ENCODE data around the gene SND1.

Gene SND1

DNA sequence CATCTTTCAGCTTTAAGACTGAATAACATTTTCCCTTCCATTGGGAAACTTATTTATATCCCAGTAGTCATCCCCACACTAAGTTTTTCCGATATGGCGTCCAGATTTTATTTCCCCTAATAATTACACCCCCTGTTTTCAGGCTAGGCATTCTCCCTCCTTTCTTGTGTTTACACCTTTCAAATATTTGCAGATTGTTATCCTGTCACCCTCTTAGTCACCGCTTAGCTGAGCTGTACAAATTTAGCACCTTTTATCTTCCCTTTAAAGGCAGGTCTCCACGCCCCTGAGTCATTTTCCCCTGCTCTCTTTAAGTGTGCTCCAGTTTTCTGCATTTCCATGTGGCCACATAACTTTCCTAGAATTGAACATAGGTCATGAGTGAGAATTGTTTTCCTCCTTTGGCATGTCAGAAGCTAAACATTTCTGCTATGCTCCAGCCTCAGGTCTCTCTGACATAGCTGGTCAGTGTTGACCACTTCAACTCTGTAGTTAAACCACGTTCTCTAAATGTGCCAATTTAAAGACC is 331.9 kb downstream of the SND1 start:
- TF ChIP-seq TEAD4 (IDR thresholded peaks at IDR 0.05): no peak
- TF ChIP-seq EP300 (IDR thresholded peaks at IDR 0.05; ENCODE audit: borderline replicate concordance): no peak
- no peak for TF ChIP-seq TCF12 (IDR thresholded peaks at IDR 0.05; ENCODE audit: low read depth)
- TF ChIP-seq CREB1 (IDR thresholded peaks at IDR 0.05; ENCODE audit: low read depth): no peak
- TF ChIP-seq EGR1 (IDR thresholded peaks at IDR 0.05): no peak
- no peak for TF ChIP-seq ZBTB7A (IDR thresholded peaks at IDR 0.05; ENCODE audit: low read depth)
- TF ChIP-seq FOXM1 (IDR thresholded peaks at IDR 0.05; ENCODE audit: borderline replicate concordance, low read depth): no peak
- TF ChIP-seq YY1 (IDR thresholded peaks at IDR 0.05; ENCODE audit: low read depth): no peak
- TF ChIP-seq, protein P1, sequence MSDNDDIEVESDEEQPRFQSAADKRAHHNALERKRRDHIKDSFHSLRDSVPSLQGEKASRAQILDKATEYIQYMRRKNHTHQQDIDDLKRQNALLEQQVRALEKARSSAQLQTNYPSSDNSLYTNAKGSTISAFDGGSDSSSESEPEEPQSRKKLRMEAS (IDR thresholded peaks at IDR 0.05): no peak
- TF ChIP-seq TAF1 (IDR thresholded peaks at IDR 0.05; ENCODE audit: low read depth): no peak
- no peak for TF ChIP-seq NFIC (IDR thresholded peaks at IDR 0.05)
- TF ChIP-seq CEBPB (IDR thresholded peaks at IDR 0.05): no peak
- TF ChIP-seq, protein P2, sequence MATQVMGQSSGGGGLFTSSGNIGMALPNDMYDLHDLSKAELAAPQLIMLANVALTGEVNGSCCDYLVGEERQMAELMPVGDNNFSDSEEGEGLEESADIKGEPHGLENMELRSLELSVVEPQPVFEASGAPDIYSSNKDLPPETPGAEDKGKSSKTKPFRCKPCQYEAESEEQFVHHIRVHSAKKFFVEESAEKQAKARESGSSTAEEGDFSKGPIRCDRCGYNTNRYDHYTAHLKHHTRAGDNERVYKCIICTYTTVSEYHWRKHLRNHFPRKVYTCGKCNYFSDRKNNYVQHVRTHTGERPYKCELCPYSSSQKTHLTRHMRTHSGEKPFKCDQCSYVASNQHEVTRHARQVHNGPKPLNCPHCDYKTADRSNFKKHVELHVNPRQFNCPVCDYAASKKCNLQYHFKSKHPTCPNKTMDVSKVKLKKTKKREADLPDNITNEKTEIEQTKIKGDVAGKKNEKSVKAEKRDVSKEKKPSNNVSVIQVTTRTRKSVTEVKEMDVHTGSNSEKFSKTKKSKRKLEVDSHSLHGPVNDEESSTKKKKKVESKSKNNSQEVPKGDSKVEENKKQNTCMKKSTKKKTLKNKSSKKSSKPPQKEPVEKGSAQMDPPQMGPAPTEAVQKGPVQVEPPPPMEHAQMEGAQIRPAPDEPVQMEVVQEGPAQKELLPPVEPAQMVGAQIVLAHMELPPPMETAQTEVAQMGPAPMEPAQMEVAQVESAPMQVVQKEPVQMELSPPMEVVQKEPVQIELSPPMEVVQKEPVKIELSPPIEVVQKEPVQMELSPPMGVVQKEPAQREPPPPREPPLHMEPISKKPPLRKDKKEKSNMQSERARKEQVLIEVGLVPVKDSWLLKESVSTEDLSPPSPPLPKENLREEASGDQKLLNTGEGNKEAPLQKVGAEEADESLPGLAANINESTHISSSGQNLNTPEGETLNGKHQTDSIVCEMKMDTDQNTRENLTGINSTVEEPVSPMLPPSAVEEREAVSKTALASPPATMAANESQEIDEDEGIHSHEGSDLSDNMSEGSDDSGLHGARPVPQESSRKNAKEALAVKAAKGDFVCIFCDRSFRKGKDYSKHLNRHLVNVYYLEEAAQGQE (IDR thresholded peaks at IDR 0.05; ENCODE audit: low read depth): no peak

DNA sequence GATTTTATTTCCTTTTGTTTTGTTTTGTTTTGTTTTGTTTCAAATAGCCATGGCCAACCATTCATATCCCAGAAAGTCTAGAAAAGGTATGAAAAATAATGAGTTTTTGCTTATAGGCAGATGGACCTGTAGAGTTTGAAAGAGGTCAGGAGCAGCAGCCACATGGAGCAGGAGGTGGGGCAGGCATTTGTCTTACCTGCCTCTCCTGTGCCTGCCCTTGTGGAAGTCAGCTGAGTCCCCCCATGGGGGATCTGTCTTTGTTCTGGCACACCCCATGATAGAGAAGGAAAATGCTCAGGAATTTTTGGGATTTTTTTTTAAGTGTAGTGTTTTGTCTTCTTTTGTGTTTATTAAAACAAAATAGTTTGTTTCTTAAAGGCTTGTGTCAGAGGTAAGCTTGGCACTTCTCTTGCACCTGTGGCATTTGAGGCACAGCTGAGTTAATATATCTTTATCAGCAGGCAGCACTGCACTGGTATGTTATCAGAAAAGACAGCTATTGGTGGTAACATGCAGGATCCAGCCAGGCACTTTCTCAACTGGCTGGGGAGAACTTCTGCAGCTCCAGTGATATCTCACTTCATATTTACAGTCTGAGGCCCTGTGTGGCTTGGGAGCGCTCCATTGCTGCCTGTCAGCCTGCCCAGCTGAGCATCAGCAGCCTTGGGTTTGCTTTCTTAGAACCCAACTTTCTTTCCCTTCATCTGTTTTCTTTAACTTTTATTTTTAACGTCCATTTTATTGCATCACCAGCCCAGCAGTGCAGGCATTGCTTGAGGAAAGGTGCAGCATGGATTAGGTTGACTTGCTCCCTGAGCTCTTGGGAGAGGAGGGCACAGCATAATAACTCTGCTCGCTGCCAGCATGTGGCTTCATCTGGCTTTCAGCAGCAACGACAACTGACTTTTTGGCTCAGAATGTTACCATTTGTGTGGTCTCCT is 334.9 kb downstream of the SND1 start:
- TF ChIP-seq CREB1 (IDR thresholded peaks at IDR 0.05; ENCODE audit: low read depth) (no peak), EGR1 (IDR thresholded peaks at IDR 0.05) (no peak), TEAD4 (IDR thresholded peaks at IDR 0.05) (no peak), NFIC (IDR thresholded peaks at IDR 0.05) (no peak), TCF12 (IDR thresholded peaks at IDR 0.05; ENCODE audit: low read depth) (no peak), RAD21 (IDR thresholded peaks at IDR 0.05; ENCODE audit: low read depth) (no peak), CEBPB (IDR thresholded peaks at IDR 0.05) (no peak), EP300 (IDR thresholded peaks at IDR 0.05; ENCODE audit: borderline replicate concordance) (no peak), TAF1 (IDR thresholded peaks at IDR 0.05; ENCODE audit: low read depth) (no peak), FOXM1 (IDR thresholded peaks at IDR 0.05; ENCODE audit: borderline replicate concordance, low read depth) (no peak), ZBTB7A (IDR thresholded peaks at IDR 0.05; ENCODE audit: low read depth) (no peak), YY1 (IDR thresholded peaks at IDR 0.05; ENCODE audit: low read depth) (no peak)
- TF ChIP-seq, protein P3, sequence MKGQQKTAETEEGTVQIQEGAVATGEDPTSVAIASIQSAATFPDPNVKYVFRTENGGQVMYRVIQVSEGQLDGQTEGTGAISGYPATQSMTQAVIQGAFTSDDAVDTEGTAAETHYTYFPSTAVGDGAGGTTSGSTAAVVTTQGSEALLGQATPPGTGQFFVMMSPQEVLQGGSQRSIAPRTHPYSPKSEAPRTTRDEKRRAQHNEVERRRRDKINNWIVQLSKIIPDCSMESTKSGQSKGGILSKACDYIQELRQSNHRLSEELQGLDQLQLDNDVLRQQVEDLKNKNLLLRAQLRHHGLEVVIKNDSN (IDR thresholded peaks at IDR 0.05): no peak
- TF ChIP-seq, protein P2 (IDR thresholded peaks at IDR 0.05; ENCODE audit: low read depth): no peak
- TF ChIP-seq, protein P1 (IDR thresholded peaks at IDR 0.05): no peak

DNA sequence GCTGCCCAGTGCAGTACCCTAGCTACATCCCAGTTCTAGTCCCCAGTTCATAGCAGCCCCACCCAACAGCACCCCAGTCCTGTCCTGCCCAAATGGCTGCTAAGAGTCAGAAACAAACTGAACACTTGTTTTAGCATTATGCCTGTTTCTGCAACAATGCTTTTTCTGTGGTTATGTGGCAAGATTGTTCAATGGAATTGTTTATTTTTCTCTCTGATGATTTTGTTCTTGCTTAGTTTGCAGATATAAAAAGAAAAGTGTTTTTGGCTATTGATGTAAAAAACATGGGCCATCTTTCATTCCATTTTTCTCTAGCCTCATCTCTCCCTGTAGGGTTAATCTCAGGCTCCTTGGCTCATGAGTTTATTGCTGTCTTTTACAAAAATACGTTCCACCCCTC is 336.8 kb downstream of the SND1 start:
- TF ChIP-seq EGR1 (IDR thresholded peaks at IDR 0.05) (no peak), FOXM1 (IDR thresholded peaks at IDR 0.05; ENCODE audit: borderline replicate concordance, low read depth) (no peak), YY1 (IDR thresholded peaks at IDR 0.05; ENCODE audit: low read depth) (no peak), TEAD4 (IDR thresholded peaks at IDR 0.05) (no peak), NFIC (IDR thresholded peaks at IDR 0.05) (no peak), TCF12 (IDR thresholded peaks at IDR 0.05; ENCODE audit: low read depth) (no peak)
- TF ChIP-seq, protein P2 (IDR thresholded peaks at IDR 0.05; ENCODE audit: low read depth): no peak

DNA sequence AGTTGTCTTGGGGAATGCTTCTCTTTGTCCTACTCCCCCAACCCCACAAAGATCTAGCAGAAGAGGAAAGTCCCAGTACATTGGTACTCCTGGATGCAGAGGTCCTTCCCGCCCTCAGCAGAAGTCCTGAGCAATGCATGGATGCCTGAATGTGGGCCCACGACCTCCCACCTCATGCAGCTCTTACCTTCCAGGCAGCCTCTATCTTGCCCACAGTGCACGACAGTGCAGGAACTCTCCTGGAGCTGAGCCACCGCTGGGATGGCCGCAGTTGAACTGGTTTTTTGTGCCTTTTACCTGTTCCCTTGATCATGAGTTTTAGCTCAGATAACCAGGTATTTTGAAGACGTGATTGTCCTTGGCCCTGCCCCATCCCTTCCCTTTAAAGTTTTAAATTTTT is 341.3 kb downstream of the SND1 start:
- no peak for TF ChIP-seq NFIC (IDR thresholded peaks at IDR 0.05)
- no peak for TF ChIP-seq EGR1 (IDR thresholded peaks at IDR 0.05)
- no peak for TF ChIP-seq FOXM1 (IDR thresholded peaks at IDR 0.05; ENCODE audit: borderline replicate concordance, low read depth)
- no peak for TF ChIP-seq YY1 (IDR thresholded peaks at IDR 0.05; ENCODE audit: low read depth)
- no peak for TF ChIP-seq EP300 (IDR thresholded peaks at IDR 0.05; ENCODE audit: borderline replicate concordance)
- no peak for TF ChIP-seq CEBPB (IDR thresholded peaks at IDR 0.05)
- TF ChIP-seq, protein P1 (IDR thresholded peaks at IDR 0.05): no peak
- no peak for TF ChIP-seq TCF12 (IDR thresholded peaks at IDR 0.05; ENCODE audit: low read depth)
- TF ChIP-seq TAF1 (IDR thresholded peaks at IDR 0.05; ENCODE audit: low read depth): no peak
- TF ChIP-seq, protein P3 (IDR thresholded peaks at IDR 0.05): no peak
- no peak for TF ChIP-seq CREB1 (IDR thresholded peaks at IDR 0.05; ENCODE audit: low read depth)
- no peak for TF ChIP-seq RAD21 (IDR thresholded peaks at IDR 0.05; ENCODE audit: low read depth)
- TF ChIP-seq TEAD4 (IDR thresholded peaks at IDR 0.05): no peak

All from Ishikawa (cell line).